Ovary (tissue), 3 donors: ENCODE measurements around the gene ANAPC16.

Source experiments
- CTCF ChIP-seq, 3 donors: fragments of 450-650 bp in 2 of 3; fragments of 200-600 bp in 1 of 3; IDR thresholded peaks; one replicate each; pipeline versions ENCODE4 v1.5.1 to v1.8.0; 2016 to 2022; ENCODE audit warnings: antibody characterized with exemption in 3 of 3, mild to moderate bottlenecking in 1 of 3
- POLR2A ChIP-seq: fragments of 450-650 bp; IDR thresholded peaks from one replicate; pipeline ENCODE4 v1.6.1; 2017; ENCODE audit warnings: antibody characterized with exemption, mild to moderate bottlenecking, moderate library complexity
- donor health status: DM: no; HTN: no; CAD: no.

GRCh38 chr10:72220637-72221036, 4.8 kb downstream of the ANAPC16 start:
- TF ChIP-seq CTCF (IDR thresholded peaks at IDR 0.05) (no peak), POLR2A (no peak)
